IPS DF 6.9 (cell line): ENCODE data around the gene NPC1.

Source experiments
- DNase-seq: peaks from one replicate; pipeline ENCODE4 v3.0.0-alpha.2; 2013; ENCODE audit warnings: low read depth, low spot score
- H3K27ac ChIP-seq: one replicate; pipeline ENCODE4 v1.5.1; 2013; ENCODE audit warnings: low read length, control low read depth
- H3K27me3 ChIP-seq: 2 replicates; pipeline ENCODE4 v1.6.1; 2013; ENCODE audit warnings: mild to moderate bottlenecking, low read length; ENCODE audit not compliant: control insufficient read depth, insufficient read depth
- H3K36me3 ChIP-seq: 2 replicates; pipeline ENCODE4 v1.6.1; 2013; ENCODE audit warnings: low read length; ENCODE audit not compliant: control insufficient read depth, insufficient read depth
- H3K4me1 ChIP-seq: 2 replicates; pipeline ENCODE4 v1.6.1; 2013; ENCODE audit warnings: low read length; ENCODE audit not compliant: control insufficient read depth, insufficient read depth
- H3K4me3 ChIP-seq: 2 replicates; pipeline ENCODE4 v1.5.1; 2013; ENCODE audit warnings: mild to moderate bottlenecking, low read length
- H3K9me3 ChIP-seq: 2 replicates; pipeline ENCODE4 v1.6.1; 2013; ENCODE audit warnings: low read length, inconsistent platforms; ENCODE audit not compliant: control insufficient read depth, insufficient read depth
- WGBS: extraction: QIAGEN DNeasy Blood & Tissue Kit; methylation state at CpG from one replicate; pipeline ENCODE4 v1.1.7; 2013; ENCODE audit warnings: mixed read lengths, missing lambda C conversion rate; ENCODE audit not compliant: insufficient read length, insufficient coverage; 5-methylcytosine and 5-hydroxymethylcytosine counted together

The NPC1 gene

DNA sequence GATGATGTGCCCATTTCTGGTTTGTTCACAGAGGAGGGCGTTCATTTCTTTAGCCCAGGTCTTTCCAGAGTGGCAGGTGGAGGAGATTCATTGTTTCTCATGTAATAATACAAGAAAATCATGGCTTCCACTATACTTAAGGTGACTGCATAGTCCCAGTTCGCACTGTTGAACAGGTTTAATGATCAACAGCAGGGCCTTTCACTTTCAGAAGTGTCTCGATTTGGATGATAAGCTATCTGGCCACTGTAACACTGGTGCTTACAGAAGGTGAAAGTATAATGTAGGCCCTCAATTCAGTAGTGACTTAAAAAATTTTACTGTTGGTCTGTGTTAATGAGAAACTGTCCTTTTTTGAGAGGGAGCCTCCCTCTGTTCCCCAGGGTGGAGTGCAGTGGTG lies 81.6 kb downstream of the NPC1 start:
- no peak overlapping the region for H3K4me3 ChIP-seq
- 0 out of 2 replicates have a peak, but pooled peaks cover 3% of the 10 kb centered on the region for H3K36me3 ChIP-seq
- H3K27me3 ChIP-seq = no peaks in the 10 kb centered on the region
- no peak overlapping the region for H3K27ac ChIP-seq
- DNase-seq = no peak
- no peaks in the 10 kb centered on the region for H3K9me3 ChIP-seq
- H3K4me1 ChIP-seq = no peaks in the 10 kb centered on the region; the same call in 1 of the 2 replicates
- no CpG with 5 or more reads among the region's 3 CpGs for WGBS

DNA sequence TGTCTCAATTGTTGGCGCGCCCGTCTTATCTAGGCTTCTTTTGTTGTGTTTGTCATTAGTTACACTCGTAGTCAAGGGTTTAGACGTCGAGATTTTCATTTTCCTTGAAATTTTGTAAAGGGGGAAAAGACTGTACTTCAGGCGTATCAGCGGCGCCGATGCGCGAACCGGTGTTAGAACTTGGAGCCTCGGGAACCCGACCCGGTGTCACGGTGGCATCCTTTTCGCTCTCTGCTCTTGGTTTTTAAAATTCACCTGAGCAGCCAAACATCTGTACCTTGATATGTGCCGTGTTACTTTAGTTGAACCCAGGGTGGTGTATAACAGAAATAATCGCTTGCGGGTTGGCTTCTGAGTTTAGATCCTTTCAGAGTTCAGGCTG lies 82.4 kb downstream of the NPC1 start:
- DNase-seq = no peak
- Histone ChIP-seq H3K27me3 (no peaks in the 10 kb centered on the region), H3K4me3 (peak overlapping the region; percentile 91; the same call in 1 of the 2 replicates), H3K27ac (no peak overlapping the region), H3K9me3 (no peaks in the 10 kb centered on the region), H3K4me1 (no peaks in the 10 kb centered on the region; the same call in 1 of the 2 replicates), H3K36me3 (0 out of 2 replicates have a peak, but pooled peaks cover 3% of the 10 kb centered on the region)
- no CpG with 5 or more reads among the region's 21 CpGs for WGBS

DNA sequence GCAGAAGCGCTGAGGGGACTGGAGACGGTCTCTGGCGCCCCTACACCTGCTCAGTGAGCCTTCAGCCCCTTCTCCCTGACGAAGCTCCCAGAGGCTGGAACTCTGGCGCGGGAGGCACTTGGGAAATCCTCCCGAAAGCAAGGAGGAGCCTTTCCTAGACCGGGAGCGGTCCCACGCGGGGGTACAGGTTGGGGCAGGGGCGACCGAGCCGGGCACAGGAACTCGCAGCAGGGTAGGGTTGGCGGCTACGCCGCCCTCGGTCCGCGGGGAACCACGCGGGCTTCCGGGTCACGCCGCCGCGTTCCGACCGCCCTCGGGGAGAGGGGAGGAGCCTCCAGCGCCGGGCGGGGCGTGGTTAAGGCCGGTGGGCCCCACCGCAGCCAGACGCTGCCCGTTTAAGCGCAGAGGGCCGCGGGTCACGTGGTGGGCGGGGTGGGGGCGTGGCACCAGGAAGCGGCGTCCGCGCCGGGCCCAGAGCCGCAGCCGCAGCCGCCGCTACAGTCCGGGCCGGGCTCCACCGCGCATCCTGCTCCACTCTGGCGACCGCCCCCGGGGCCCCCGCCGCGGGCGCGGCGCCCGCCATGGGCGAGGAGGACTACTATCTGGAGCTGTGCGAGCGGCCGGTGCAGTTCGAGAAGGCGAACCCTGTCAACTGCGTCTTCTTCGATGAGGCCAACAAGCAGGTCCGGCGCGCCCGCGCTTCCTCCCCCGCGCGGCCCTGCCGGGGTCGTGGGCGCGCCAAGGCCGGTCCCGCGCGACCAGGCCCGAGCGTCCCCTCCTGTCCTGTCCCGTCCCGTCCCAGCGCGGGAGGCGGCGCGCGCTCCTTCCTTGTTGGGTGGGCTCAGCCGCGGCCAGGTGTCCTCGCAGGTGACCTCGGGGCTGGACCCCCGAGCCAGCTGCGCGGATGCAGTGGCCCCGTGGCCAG lies 83.0 kb downstream of the NPC1 start, which contains the start of gene RMC1:
RMC1 (plus strand) TSS at position 474 of the 925 bp plus-strand sequence; CDS start at position 582, 108 bp downstream.
- DNase-seq = peak; percentile 71
- Histone ChIP-seq H3K27ac (no peak within 1 kb of the TSS), H3K4me1 (no peaks in the 10 kb centered on the region; the same call in 1 of the 2 replicates), H3K27me3 (no peaks in the 10 kb centered on the region), H3K4me3 (peak within 1 kb of the TSS; percentile 91; the same call in 1 of the 2 replicates), H3K9me3 (no peaks in the 10 kb centered on the region), H3K36me3 (0 out of 2 replicates have a peak, but pooled peaks cover 3% of the 10 kb centered on the region)
- no CpG with 5 or more reads among the region's 110 CpGs for WGBS

DNA sequence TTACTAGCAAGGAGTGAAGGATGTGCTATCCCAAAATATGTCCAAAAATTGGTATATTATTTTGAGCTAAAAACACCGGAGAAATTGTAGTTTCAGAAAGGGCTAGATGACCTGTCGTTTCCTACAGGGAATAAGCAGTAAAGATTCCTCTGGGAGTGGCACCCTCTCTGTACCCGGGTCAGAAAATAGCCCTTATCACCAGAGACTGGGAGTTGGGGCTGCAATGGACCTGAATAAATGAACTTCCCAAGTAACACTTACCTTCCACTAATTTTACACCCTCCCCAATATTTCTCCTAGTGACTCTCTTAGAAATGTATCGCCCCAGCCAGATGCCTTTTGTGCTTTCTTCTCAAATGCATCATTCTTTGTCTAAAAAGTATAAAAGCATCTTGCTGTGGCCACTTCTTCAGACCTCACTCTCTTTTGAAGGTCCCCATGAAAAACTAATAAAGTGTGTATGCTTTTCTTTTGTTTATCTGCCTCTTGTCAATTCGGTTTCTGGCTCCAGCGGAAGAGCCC lies 83.7 kb downstream of the NPC1 start:
- no CpG with 5 or more reads among the region's 6 CpGs for WGBS
- no peak for DNase-seq
- Histone ChIP-seq H3K9me3 (no peaks in the 10 kb centered on the region), H3K27me3 (no peaks in the 10 kb centered on the region), H3K27ac (no peak overlapping the region), H3K4me3 (peak overlapping the region; percentile 91; the same call in 1 of the 2 replicates), H3K4me1 (no peaks in the 10 kb centered on the region), H3K36me3 (no peaks in the 10 kb centered on the region)

DNA sequence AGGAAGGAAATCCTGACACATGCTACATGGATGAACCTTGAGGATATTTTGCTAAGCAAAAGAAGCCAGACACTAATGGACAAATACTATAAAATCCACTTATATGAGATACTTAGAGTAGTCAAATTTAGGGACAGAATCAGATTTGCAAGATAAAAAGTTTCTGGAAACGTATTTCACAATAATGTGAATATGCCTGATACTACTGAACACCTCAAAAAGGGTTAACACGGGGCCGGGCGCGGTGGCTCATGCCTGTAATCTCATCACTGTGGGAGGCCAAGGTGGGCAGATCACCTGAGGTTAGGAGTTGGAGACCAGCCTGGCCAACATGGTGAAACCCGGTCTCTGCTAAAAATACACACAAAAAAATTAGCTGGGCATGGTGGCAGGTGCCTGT lies 84.7 kb downstream of the NPC1 start:
- Histone ChIP-seq H3K36me3 (no peaks in the 10 kb centered on the region), H3K9me3 (no peaks in the 10 kb centered on the region), H3K4me3 (no peak overlapping the region), H3K4me1 (no peaks in the 10 kb centered on the region), H3K27me3 (no peaks in the 10 kb centered on the region), H3K27ac (no peak overlapping the region)
- WGBS = no CpG with 5 or more reads among the region's 6 CpGs
- no peak for DNase-seq

DNA sequence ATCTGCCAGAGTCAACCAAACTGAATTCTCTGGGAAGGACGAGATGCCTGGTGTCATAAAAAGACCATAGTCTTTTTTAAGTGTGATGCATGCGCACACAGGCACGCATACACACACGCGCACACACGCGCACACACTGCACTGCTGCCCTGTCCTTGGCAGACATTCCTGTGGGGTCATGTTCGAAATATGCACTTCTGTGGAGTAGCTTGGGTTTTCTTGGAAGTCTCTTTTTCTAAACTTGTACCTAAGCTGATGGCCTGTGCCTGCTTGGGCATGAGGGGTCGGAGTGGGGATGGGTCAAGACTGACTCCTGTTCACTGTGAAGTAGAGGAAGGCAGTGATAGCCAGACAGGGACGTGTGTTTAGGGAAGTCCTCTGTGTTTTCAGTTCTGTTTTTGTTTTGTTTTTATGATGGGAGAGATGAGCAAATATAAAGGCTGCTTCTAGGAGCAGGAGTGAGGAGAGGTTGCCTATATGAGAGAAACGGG lies 87.0 kb downstream of the NPC1 start:
- Histone ChIP-seq H3K9me3 (no peaks in the 10 kb centered on the region), H3K4me3 (no peak overlapping the region), H3K4me1 (no peaks in the 10 kb centered on the region), H3K36me3 (no peaks in the 10 kb centered on the region), H3K27ac (no peak overlapping the region), H3K27me3 (no peaks in the 10 kb centered on the region)
- DNase-seq = no peak
- 100% methylated on average over 1 of the region's 11 CpGs for WGBS

DNA sequence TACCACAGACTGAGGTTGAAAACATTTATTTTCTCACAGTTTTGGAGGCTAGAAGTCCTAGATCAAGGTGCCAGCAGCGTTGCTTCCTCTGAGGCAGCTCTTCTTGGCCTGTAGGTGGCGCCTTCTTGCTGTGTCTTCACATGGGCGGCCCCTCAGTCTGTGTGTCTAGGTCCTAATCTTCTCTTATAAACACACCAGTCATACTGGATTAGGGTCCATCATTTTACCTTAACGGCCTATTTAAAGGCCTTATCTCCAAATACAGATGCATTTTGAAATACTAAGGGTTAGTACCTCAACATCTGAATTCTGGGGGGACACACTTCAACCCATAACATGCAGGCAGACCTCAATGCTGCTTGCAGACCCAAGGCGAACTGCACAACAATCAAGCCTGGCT lies 87.4 kb downstream of the NPC1 start:
- peak; percentile 45 for DNase-seq
- Histone ChIP-seq H3K27me3 (no peaks in the 10 kb centered on the region), H3K9me3 (no peaks in the 10 kb centered on the region), H3K27ac (no peak overlapping the region), H3K4me1 (no peaks in the 10 kb centered on the region), H3K36me3 (no peaks in the 10 kb centered on the region), H3K4me3 (no peak overlapping the region)
- WGBS = no CpG with 5 or more reads among the region's 5 CpGs

DNA sequence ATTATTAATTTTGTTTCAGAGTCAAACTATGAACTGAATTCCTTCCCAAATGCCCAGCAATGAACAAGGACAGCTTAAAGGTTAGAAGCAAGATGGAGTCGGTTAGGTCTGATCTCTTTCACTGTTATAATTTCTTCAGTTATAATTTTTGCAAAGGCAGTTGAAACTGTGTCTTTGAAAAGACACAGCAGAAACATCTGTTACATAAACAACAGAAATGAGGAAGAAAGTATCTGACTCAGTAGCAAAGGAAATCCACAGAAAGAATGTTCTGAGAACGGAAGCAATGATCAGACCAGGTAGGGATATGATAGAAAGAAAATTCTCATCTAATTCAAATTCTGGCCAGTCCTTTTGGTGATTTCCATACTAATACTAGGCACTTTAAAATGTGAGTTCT lies 88.2 kb downstream of the NPC1 start:
- H3K27ac ChIP-seq = no peak overlapping the region
- H3K36me3 ChIP-seq = no peaks in the 10 kb centered on the region
- no peaks in the 10 kb centered on the region for H3K4me1 ChIP-seq
- DNase-seq = no peak
- H3K4me3 ChIP-seq = no peak overlapping the region
- no CpG with 5 or more reads among the region's 2 CpGs for WGBS
- H3K27me3 ChIP-seq = no peaks in the 10 kb centered on the region
- H3K9me3 ChIP-seq = no peaks in the 10 kb centered on the region

DNA sequence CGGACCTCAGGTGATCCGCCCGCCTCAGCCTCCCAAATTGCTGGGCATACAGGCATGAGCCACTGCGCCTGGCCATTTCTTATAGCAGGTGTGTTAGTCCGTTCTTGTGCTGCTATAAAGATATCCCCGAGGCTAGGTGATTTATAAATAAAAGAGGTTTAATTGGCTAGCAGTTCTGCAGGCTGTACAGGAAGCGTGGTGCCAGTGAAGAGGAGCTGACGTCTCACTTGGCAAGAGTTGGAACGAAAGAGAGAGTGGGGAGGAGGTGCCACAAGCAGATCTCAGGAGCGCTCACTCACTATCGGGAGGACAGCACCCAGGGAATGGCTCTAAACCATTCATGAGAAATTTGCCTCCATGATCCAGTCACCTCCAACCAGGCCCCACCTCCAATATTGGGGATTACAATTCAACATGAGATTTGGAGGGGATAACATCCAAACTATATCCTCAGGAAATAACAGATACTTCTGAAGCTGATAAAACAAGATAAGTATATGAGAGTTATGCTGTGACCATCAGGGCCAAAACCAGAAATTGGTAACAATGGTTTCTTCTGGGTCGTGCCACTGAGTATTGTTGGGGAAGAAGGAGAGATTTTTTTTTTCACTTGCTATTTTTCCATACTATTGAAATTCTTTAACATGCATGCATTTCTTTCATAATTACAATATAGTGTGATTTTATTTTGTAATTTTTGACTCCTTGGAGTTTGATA lies 90.4 kb downstream of the NPC1 start:
- Histone ChIP-seq H3K36me3 (no peaks in the 10 kb centered on the region), H3K4me1 (no peaks in the 10 kb centered on the region), H3K27ac (no peak overlapping the region), H3K9me3 (no peaks in the 10 kb centered on the region), H3K27me3 (no peaks in the 10 kb centered on the region), H3K4me3 (no peak overlapping the region)
- no peak for DNase-seq
- WGBS = no CpG with 5 or more reads among the region's 12 CpGs

DNA sequence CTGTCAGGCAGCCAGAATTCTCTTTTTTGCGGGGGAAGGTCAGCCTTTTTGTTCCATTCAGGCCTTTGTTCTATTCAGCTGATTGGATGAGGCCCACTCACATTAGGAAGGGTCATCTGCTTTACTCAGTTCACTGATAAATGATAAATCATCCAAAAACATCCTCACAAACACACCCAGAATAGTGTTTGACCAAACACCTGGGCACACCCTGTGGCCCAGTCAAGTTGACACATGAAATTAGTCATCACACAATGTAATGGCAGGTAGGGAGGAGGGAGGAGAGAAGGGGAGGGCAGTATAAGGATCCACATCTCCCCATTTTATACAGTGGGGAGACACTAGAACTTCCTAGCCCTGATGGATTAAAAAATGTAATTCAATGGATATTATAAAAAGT lies 91.3 kb downstream of the NPC1 start:
- Histone ChIP-seq H3K27ac (no peak overlapping the region), H3K4me3 (no peak overlapping the region)
- no peak for DNase-seq

More for the DNA sequence above, 91.3 kb downstream of the NPC1 start:
- WGBS = no CpG with 5 or more reads among the region's 1 CpG
- Histone ChIP-seq H3K27me3 (no peaks in the 10 kb centered on the region), H3K36me3 (no peaks in the 10 kb centered on the region), H3K9me3 (no peaks in the 10 kb centered on the region), H3K4me1 (no peaks in the 10 kb centered on the region)
